GM12878 (cell line): Measurements from ENCODE around the gene MYCN. TPM values are rescaled to one million over a fixed set of nuclear protein-coding genes. Genes with fewer than 3 reads are reported as not detected.

Experiments used
- ATAC-seq: fragments of 200-7000 bp; cut with Tn5 transposase; 3 replicates; pipeline ENCODE4 v1.9.1; 2020; ENCODE audit warnings: mild to moderate bottlenecking, moderate library complexity
- BruUV-seq: library from RNA; stranded (reverse); fragments of 400-500 nt; replicated peaks from 2 replicates; lab custom pipeline; 2021; lab: Mats Ljungman, UMichigan
- CTCF ChIA-PET: fragments of 300-600 bp; sonication (Branson Sonifier 250); formaldehyde crosslinking; extraction: SDS; loops from one replicate; lab custom pipeline; 2021; ENCODE audit warnings: inconsistent platforms; lab: Yijun Ruan, JAX
- POLR2A ChIA-PET: fragments of 350-600 bp; formaldehyde crosslinking; extraction: SDS; loops from one replicate; lab custom pipeline; 2021; ENCODE audit warnings: inconsistent platforms; lab: Charles Lee
- RAD21 ChIA-PET: fragments of 300-600 bp; sonication (Branson Sonifier 250); formaldehyde crosslinking; loops from one replicate; lab custom pipeline; 2023; ENCODE audit warnings: antibody characterized with exemption; ENCODE audit not compliant: unreplicated experiment; lab: Charles Lee
- SMC1A ChIA-PET: fragments of 300-600 bp; sonication (Branson Sonifier 250); formaldehyde crosslinking; loops from one replicate; lab custom pipeline; 2023; ENCODE audit not compliant: unreplicated experiment, uncharacterized antibody; lab: Charles Lee
- DNase-seq: peaks from one replicate; pipeline ENCODE4 v3.0.0-alpha.2; 2011; ENCODE audit warnings: low read depth, low spot score
- FAIRE-seq: peaks from 3 replicates; lab custom pipeline; 2011; peaks lifted over from hg19 to GRCh38; lab: Jason Lieb, UNC
- H2AFZ ChIP-seq: 2 replicates; pipeline ENCODE4 v1.6.0; 2011; ENCODE audit warnings: low read depth, low read length, control low read depth; ENCODE audit not compliant: control insufficient read depth
- H3K27ac ChIP-seq: 2 replicates; pipeline ENCODE4 v1.5.1; 2011; ENCODE audit warnings: control low read depth; ENCODE audit not compliant: control insufficient read depth, insufficient read depth
- H3K27me3 ChIP-seq, 2 experiments: replicated peaks in 1 of 2; 2 replicates each; pipeline versions ENCODE4 v1.6.0 to v1.6.1; 2011; ENCODE audit warnings: low read length in 1 of 2; ENCODE audit not compliant: control insufficient read depth in 2 of 2, insufficient read depth in 2 of 2
- H3K36me3 ChIP-seq, 2 experiments: 2 replicates each; pipeline ENCODE4 v1.5.1; 2011; ENCODE audit warnings: low read length in 1 of 2; ENCODE audit not compliant: control insufficient read depth in 2 of 2, insufficient read depth in 2 of 2
- H3K4me1 ChIP-seq: 2 replicates; pipeline ENCODE4 v1.6.1; 2011; ENCODE audit warnings: mild to moderate bottlenecking, low read length, moderate library complexity, mixed read lengths; ENCODE audit not compliant: control insufficient read depth, insufficient read depth
- H3K4me2 ChIP-seq: 2 replicates; pipeline ENCODE4 v1.6.0; 2011; ENCODE audit warnings: control low read depth; ENCODE audit not compliant: control insufficient read depth, insufficient read depth
- H3K4me3 ChIP-seq: fragments of 200-600 bp; sonication (generic); 2 replicates; pipeline ENCODE4 v1.5.1; 2016
- H3K79me2 ChIP-seq: 2 replicates; pipeline ENCODE4 v1.6.0; 2011; ENCODE audit warnings: low read length; ENCODE audit not compliant: control insufficient read depth, insufficient read depth
- H3K9ac ChIP-seq: 2 replicates; pipeline ENCODE4 v1.8.0; 2011; ENCODE audit warnings: low read length, control low read depth, mixed read lengths; ENCODE audit not compliant: control insufficient read depth, insufficient read depth
- H3K9me3 ChIP-seq: replicated peaks from 3 replicates; pipeline ENCODE4 v1.5.1; 2011; ENCODE audit warnings: mild to moderate bottlenecking, low read length; ENCODE audit not compliant: control insufficient read depth, insufficient read depth
- H4K20me1 ChIP-seq: 2 replicates; pipeline ENCODE4 v1.6.0; 2011; ENCODE audit not compliant: control insufficient read depth, insufficient read depth
- BMI1 ChIP-seq: fragments of 450-650 bp; IDR thresholded peaks from 2 replicates; pipeline ENCODE4 v1.6.1; 2016; ENCODE audit warnings: mild to moderate bottlenecking, moderate library complexity, borderline replicate concordance
- CBFB ChIP-seq: IDR thresholded peaks from 2 replicates; pipeline ENCODE4 v1.6.1; 2016; ENCODE audit warnings: antibody characterized with exemption, low read depth
- FOS ChIP-seq: IDR thresholded peaks from 3 replicates; pipeline ENCODE4 v1.6.1; 2011; ENCODE audit warnings: borderline replicate concordance; ENCODE audit not compliant: insufficient read length; ENCODE audit errors: extremely low read depth
- HCFC1 ChIP-seq: fragments of 150-350 bp; IDR thresholded peaks from 2 replicates; pipeline ENCODE4 v1.6.1; 2014; ENCODE audit warnings: low read length
- NR2F1 ChIP-seq: fragments of 450-650 bp; conservative IDR thresholded peaks from 2 replicates; pipeline ENCODE4 v1.6.1; 2017; ENCODE audit warnings: mild to moderate bottlenecking
- SREBF2 ChIP-seq: IDR thresholded peaks from 2 replicates; pipeline ENCODE4 v1.6.1; 2012; ENCODE audit warnings: mild to moderate bottlenecking, low read length
- WGBS: methylation state at CpG from one replicate; pipeline ENCODE4 v1.1.6; 2016; ENCODE audit warnings: low lambda C conversion rate; ENCODE audit not compliant: insufficient replicate concordance, insufficient coverage; ENCODE audit errors: missing lambda C conversion rate; 5-methylcytosine and 5-hydroxymethylcytosine counted together
- in situ Hi-C: fragments of 300-500 bp; cut with MboI; formaldehyde crosslinking; loops from 9 replicates; pipeline ENCODE4 v1.14.3; 2018; ENCODE audit warnings: mixed read lengths
- intact Hi-C: fragments of 100-400 bp; cut with micrococcal nuclease; formaldehyde crosslinking; loops from one replicate; pipeline ENCODE4 v1.14.2; 2022; ENCODE audit not compliant: unreplicated experiment
- polyA plus RNA-seq, 11 experiments: library from polyadenylated mRNA; depleted of rRNA in 4 of 11; unstranded in 6 of 11; stranded (reverse) in 5 of 11; fragments of >200 nt; fragmentation: Nextera tagmentation in 4 of 11; fragmentation: Illumina TruSeq in 1 of 11; extraction: Ambion mirVana in 4 of 11; extraction: Trizol in 1 of 11; gene quantifications; 1 replicate in 1 of 11; 2 replicates in 10 of 11; pipeline versions ENCODE4 v1.2.1 to v1.2.3, GENCODE V29; 2011 to 2016; ENCODE audit warnings: inconsistent platforms in 2 of 11, missing spikeins in 2 of 11, low read depth in 1 of 11
- total RNA-seq, 4 experiments: library from RNA; depleted of rRNA in 3 of 4; stranded (reverse); fragments of >200 nt in 3 of 4; fragmentation: Illumina TruSeq in 1 of 4; extraction: Trizol in 1 of 4; gene quantifications; 2 replicates each; pipeline versions ENCODE4 v1.2.1 to v1.2.3, GENCODE V29; 2013 to 2021
- TF ChIP-seq, protein P1 (sequence below): IDR thresholded peaks from 2 replicates; pipeline ENCODE4 v1.6.1; 2012; ENCODE audit warnings: low read length, inconsistent platforms
- TF ChIP-seq, protein P2 (sequence below): fragments of 450-650 bp; IDR thresholded peaks from 2 replicates; pipeline ENCODE4 v1.6.1; 2017; ENCODE audit warnings: mild to moderate bottlenecking
- TF ChIP-seq, protein P3 (sequence below): fragments of 150-350 bp; IDR thresholded peaks from 2 replicates; pipeline ENCODE4 v1.6.1; 2014; ENCODE audit warnings: mild to moderate bottlenecking, low read depth, low read length
- TF ChIP-seq, protein P4 (sequence below): IDR thresholded peaks from 2 replicates; pipeline ENCODE4 v1.6.1; 2012; ENCODE audit warnings: low read depth, low read length, improper control_type of control experiment
- TF ChIP-seq, protein P5 (sequence below): fragments of 150-350 bp; IDR thresholded peaks from 2 replicates; pipeline ENCODE4 v1.6.1; 2016; ENCODE audit warnings: low read depth, low read length

MYCN gene
- total and polyA plus RNA-seq, 10 of the 15 experiments (the other 5 are each of a cell fraction or from before 2014, with no cell fraction given) = not detected

DNA sequence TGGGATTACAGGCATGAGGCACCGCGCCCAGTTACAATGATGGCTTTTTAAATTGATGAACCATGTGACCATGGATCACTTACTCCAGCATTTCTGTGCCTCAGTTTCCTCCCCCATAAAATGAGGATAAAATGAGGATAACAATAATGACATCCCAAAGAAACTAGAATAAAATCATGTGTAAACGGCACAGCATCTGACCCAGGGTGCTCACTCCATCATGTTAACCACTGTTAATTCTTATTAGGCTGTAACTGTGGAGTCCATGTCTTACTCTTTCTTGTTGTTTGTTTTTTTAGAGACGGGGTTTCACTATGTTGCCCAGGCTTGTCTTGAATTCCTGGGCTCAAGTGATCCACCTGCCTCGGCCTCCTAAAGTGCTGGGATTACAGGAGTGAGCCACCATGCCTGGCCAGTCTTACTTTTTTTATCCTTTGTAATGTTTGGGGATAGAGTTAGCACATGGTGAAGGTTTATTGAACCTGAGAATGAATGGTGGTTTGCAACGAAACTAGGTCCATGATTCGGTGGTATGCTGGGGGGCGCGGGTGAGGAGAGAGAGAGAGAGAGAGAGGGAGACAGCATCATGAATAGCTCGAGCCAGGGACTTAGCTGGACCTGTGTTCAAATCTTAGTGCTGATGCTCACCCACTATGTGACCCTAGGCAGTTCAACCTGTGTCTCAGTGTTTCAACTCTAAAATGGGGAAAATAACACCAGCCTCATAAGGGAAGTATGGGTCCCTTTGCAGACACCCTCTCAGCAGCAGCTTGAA is 52.3 kb downstream of the MYCN start (continued):
- TF ChIP-seq, protein P1, sequence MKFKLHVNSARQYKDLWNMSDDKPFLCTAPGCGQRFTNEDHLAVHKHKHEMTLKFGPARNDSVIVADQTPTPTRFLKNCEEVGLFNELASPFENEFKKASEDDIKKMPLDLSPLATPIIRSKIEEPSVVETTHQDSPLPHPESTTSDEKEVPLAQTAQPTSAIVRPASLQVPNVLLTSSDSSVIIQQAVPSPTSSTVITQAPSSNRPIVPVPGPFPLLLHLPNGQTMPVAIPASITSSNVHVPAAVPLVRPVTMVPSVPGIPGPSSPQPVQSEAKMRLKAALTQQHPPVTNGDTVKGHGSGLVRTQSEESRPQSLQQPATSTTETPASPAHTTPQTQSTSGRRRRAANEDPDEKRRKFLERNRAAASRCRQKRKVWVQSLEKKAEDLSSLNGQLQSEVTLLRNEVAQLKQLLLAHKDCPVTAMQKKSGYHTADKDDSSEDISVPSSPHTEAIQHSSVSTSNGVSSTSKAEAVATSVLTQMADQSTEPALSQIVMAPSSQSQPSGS = no peak
- TF ChIP-seq, protein P2, sequence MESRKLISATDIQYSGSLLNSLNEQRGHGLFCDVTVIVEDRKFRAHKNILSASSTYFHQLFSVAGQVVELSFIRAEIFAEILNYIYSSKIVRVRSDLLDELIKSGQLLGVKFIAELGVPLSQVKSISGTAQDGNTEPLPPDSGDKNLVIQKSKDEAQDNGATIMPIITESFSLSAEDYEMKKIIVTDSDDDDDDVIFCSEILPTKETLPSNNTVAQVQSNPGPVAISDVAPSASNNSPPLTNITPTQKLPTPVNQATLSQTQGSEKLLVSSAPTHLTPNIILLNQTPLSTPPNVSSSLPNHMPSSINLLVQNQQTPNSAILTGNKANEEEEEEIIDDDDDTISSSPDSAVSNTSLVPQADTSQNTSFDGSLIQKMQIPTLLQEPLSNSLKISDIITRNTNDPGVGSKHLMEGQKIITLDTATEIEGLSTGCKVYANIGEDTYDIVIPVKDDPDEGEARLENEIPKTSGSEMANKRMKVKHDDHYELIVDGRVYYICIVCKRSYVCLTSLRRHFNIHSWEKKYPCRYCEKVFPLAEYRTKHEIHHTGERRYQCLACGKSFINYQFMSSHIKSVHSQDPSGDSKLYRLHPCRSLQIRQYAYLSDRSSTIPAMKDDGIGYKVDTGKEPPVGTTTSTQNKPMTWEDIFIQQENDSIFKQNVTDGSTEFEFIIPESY = no peak

DNA sequence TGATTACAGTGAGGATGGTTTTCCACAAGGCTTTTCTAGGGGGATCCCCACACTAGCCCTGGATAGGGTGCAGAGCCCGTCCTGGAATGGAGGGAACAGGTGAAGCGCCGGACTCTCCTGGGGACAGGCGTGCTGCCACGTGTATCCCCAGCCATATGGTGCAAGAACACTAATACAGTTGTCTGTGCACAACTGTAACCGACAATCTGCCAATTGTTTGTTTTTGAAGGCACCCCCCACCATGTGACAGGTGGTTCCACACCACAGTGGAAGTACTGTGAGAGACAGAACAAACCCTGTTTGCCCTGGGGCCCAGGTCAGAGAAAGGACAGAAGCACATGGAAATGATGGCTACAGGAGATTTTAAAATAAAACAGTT is 52.9 kb downstream of the MYCN start:
- no peak for FAIRE-seq
- SMC1A ChIA-PET = no interaction called here
- 61% methylated on average over 6 of the region's 6 CpGs for WGBS

More for the DNA sequence above, 52.9 kb downstream of the MYCN start:
- BruUV-seq = no TSS peak
- no peak for ATAC-seq
- no peak for TF ChIP-seq HCFC1
- TF ChIP-seq BMI1 = no peak
- TF ChIP-seq, protein P3, sequence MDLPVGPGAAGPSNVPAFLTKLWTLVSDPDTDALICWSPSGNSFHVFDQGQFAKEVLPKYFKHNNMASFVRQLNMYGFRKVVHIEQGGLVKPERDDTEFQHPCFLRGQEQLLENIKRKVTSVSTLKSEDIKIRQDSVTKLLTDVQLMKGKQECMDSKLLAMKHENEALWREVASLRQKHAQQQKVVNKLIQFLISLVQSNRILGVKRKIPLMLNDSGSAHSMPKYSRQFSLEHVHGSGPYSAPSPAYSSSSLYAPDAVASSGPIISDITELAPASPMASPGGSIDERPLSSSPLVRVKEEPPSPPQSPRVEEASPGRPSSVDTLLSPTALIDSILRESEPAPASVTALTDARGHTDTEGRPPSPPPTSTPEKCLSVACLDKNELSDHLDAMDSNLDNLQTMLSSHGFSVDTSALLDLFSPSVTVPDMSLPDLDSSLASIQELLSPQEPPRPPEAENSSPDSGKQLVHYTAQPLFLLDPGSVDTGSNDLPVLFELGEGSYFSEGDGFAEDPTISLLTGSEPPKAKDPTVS = no peak
- TF ChIP-seq CBFB = no peak
- no peak for TF ChIP-seq NR2F1
- no peak for TF ChIP-seq SREBF2
- TF ChIP-seq FOS = no peak
- TF ChIP-seq, protein P4, sequence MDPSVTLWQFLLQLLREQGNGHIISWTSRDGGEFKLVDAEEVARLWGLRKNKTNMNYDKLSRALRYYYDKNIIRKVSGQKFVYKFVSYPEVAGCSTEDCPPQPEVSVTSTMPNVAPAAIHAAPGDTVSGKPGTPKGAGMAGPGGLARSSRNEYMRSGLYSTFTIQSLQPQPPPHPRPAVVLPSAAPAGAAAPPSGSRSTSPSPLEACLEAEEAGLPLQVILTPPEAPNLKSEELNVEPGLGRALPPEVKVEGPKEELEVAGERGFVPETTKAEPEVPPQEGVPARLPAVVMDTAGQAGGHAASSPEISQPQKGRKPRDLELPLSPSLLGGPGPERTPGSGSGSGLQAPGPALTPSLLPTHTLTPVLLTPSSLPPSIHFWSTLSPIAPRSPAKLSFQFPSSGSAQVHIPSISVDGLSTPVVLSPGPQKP = no peak
- TF ChIP-seq, protein P5, sequence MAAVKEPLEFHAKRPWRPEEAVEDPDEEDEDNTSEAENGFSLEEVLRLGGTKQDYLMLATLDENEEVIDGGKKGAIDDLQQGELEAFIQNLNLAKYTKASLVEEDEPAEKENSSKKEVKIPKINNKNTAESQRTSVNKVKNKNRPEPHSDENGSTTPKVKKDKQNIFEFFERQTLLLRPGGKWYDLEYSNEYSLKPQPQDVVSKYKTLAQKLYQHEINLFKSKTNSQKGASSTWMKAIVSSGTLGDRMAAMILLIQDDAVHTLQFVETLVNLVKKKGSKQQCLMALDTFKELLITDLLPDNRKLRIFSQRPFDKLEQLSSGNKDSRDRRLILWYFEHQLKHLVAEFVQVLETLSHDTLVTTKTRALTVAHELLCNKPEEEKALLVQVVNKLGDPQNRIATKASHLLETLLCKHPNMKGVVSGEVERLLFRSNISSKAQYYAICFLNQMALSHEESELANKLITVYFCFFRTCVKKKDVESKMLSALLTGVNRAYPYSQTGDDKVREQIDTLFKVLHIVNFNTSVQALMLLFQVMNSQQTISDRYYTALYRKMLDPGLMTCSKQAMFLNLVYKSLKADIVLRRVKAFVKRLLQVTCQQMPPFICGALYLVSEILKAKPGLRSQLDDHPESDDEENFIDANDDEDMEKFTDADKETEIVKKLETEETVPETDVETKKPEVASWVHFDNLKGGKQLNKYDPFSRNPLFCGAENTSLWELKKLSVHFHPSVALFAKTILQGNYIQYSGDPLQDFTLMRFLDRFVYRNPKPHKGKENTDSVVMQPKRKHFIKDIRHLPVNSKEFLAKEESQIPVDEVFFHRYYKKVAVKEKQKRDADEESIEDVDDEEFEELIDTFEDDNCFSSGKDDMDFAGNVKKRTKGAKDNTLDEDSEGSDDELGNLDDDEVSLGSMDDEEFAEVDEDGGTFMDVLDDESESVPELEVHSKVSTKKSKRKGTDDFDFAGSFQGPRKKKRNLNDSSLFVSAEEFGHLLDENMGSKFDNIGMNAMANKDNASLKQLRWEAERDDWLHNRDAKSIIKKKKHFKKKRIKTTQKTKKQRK = no peak
- TF ChIP-seq, all 136 proteins: peak for 0
- in situ Hi-C loops = no loop called here
- Histone ChIP-seq H3K9ac (no peak overlapping the region), H3K4me3 (no peak overlapping the region), H4K20me1 (no peaks in the 10 kb centered on the region), H2AFZ (no peak overlapping the region), H3K27me3 (peaks cover 0 to 2% of the 10 kb centered on the region in 2 experiments; a peak in 1 of 4 replicates), H3K4me2 (no peak overlapping the region), H3K36me3 (no peaks in the 10 kb centered on the region), H3K27ac (no peak overlapping the region), H3K9me3 (no peaks in the 10 kb centered on the region), H3K4me1 (no peaks in the 10 kb centered on the region), H3K79me2 (no peaks in the 10 kb centered on the region)
- intact Hi-C loops = no loop called here
- CTCF ChIA-PET = no interaction called here
- POLR2A ChIA-PET = no interaction called here
- RAD21 ChIA-PET = no interaction called here
- DNase-seq = no peak
